ENCODE results near the gene TMEM250.

- TF ChIP-seq, protein P1, sequence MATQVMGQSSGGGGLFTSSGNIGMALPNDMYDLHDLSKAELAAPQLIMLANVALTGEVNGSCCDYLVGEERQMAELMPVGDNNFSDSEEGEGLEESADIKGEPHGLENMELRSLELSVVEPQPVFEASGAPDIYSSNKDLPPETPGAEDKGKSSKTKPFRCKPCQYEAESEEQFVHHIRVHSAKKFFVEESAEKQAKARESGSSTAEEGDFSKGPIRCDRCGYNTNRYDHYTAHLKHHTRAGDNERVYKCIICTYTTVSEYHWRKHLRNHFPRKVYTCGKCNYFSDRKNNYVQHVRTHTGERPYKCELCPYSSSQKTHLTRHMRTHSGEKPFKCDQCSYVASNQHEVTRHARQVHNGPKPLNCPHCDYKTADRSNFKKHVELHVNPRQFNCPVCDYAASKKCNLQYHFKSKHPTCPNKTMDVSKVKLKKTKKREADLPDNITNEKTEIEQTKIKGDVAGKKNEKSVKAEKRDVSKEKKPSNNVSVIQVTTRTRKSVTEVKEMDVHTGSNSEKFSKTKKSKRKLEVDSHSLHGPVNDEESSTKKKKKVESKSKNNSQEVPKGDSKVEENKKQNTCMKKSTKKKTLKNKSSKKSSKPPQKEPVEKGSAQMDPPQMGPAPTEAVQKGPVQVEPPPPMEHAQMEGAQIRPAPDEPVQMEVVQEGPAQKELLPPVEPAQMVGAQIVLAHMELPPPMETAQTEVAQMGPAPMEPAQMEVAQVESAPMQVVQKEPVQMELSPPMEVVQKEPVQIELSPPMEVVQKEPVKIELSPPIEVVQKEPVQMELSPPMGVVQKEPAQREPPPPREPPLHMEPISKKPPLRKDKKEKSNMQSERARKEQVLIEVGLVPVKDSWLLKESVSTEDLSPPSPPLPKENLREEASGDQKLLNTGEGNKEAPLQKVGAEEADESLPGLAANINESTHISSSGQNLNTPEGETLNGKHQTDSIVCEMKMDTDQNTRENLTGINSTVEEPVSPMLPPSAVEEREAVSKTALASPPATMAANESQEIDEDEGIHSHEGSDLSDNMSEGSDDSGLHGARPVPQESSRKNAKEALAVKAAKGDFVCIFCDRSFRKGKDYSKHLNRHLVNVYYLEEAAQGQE (IDR thresholded peaks at IDR 0.05; ENCODE audit: insufficient read depth in 1 of 2, low read depth in 2 of 2, low read length in 1 of 2) = no peak
- TF ChIP-seq POLR2AphosphoS5 (IDR thresholded peaks at IDR 0.05; ENCODE audit: low read depth, low read length) = no peak
- no peak for TF ChIP-seq SIN3A (IDR thresholded peaks at IDR 0.05; ENCODE audit: borderline replicate concordance, insufficient read depth, low read depth, low read length)
- TF ChIP-seq CTCF (IDR thresholded peaks at IDR 0.05) = no peak
Observed at GRCh38 chr9:136086213-136086881, 32.3 kb downstream of the TMEM250 start.

All from Panc1 (cell line).